ENCODE measurements around the gene HKDC1.
"Not testable (repeated sequence)": the region's sequence is repeated elsewhere in the genome, so short reads cannot be mapped to it uniquely, and the experiment has no call there.

Gene HKDC1

DNA sequence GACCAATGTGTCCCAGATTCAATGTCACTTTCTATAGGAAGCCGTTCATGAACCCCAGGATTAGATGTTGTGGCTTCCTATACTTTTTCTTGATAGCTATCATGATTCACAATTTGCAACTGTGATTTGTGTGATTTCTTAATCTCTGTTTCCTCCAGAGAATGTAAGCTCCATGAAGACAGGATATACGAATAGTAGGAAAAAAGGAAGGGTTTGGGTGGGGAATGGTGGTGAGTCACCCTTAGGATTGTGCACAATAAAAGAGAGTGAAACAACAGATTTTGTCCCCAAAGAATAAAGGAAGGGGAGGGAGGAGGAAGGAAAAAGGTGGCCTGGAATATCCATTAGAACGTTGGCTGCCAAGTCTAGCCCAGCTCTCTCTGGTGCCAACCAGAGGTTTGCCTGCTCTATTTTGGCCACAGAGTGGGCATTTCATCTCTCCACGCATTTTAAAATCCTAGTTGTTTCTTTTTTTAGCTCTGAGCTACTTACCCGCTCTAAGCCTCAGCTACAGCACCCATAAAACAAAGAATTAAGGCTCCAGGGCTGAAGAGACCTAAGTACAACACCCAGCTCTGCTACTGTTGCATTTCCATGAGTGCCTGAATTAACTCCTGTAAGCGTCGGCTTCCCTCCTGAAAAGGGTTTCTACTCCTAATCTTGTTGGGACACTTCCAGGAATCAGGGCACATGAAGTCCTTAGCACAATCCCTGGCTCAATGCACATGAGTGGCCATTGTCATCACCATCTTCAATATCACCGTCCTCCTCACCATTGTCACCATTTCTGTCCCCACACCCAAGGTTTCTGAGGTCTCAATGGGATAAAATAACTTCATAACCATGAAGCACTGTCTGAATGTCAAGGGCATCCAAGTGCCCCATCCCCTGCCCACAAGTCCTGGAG lies 61.6 kb downstream of the HKDC1 start:
- DNase-seq (ENCODE audit: low spot score): no peak

GRCh38 chr10:69284402-69284801 lies 64.3 kb downstream of the HKDC1 start:
- not testable (repeated sequence) for DNase-seq (ENCODE audit: low spot score)

DNA sequence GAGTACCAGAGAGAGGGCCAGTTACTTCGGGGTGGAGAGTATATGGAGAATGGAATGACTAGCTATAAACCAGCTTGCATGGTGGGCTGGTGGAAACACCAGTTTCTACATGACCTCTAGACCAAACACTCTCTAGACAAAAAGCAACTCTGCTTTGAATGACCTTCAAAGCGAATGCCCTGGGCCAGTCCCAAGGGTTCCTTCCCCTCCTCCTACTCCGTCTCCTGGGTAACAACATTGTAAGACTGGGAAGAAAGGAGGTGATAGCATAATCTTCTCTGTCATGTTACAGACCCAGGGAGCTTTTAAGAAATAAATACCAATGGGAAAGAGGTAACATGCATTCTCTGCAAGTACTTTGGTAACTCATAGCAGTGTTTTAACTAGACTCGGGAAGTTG lies 65.6 kb downstream of the HKDC1 start:
- no peak for DNase-seq (ENCODE audit: low spot score)

DNA sequence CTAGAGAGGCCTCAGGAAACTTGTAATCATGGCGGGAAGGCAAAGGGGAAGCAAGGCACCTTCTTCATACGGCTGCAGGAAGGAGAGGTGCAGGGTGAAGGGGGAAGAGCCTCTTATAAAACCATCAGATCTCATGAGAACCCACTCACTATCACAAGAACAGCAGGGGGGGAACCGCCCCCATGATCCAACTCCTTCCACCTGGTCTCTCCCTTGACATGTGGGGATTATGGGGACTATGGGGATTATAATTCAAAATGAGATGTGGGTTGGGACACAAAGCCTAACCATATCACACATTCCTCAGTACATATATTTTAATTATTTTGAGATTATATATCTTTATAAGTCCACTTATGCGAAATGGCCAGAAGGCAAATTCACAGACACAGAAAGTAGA lies 67.0 kb downstream of the HKDC1 start:
- DNase-seq (ENCODE audit: low spot score): no peak

DNA sequence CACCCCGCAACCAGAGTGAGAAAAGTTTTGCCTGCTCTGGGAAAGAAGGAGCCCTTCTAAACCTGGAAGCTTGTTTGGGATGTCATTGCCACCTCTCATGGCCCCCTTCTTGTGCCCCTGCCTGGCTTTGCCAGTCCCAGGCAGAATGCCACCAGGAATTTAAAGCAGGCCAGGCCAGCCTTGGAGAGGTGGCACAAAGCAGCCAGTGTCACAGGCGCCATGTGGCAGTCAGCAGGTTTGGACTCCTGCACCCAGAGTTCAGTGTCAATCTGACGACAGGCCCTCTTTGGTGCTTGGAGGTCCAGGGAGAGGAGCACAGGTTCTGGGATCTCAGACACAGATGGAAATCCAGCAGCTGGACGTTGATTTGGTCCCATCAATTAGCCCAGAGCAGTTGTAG lies 70.9 kb downstream of the HKDC1 start:
- no peak for DNase-seq (ENCODE audit: low spot score)

DNA sequence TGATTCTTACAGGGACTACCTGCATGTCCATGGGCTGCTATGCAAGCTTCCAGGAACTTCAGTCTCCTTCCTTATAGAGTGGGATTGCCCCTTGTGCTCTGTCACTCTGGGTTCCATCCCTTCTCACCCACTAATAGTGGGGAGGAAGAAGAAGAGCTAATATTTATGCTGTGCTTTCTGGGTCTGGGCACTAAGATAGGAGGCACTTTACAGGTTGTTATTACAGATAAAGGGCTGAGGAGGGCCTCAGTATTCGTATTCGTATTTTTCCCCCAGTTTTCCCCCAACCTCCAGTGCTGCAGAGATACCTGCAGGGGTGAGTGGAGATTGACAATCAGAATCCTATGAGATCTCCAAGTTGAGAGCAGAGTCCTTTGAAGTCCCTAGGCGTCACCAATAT lies 72.3 kb downstream of the HKDC1 start:
- DNase-seq (ENCODE audit: low spot score): no peak

- DNase-seq (ENCODE audit: low spot score): no peak
Measured at GRCh38 chr10:69295027-69295636, 75.0 kb downstream of the HKDC1 start.

DNA sequence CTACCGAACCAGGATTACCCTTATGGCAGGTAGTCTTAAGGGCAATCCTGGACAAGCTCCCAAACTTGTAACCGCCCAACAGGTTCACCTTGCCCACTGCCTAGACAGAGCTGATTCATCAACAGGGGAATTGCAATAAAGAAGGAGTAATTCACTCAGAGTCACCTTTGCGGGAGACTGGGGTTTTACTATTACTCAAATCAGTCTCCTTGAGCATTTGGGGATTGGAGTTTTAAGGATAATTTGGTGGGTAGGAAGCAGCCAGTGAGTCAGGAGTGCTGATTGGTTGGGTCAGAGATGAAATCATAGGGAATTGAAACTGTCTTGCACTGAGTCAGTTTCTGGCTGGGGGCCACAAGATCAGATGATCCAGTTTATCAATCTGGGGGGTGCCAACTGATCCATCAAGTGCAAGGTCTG lies 83.5 kb downstream of the HKDC1 start:
- DNase-seq (ENCODE audit: low spot score): no peak

- DNase-seq (ENCODE audit: low spot score): no peak
Measured at GRCh38 chr10:69306421-69306820, 86.3 kb downstream of the HKDC1 start.

DNA sequence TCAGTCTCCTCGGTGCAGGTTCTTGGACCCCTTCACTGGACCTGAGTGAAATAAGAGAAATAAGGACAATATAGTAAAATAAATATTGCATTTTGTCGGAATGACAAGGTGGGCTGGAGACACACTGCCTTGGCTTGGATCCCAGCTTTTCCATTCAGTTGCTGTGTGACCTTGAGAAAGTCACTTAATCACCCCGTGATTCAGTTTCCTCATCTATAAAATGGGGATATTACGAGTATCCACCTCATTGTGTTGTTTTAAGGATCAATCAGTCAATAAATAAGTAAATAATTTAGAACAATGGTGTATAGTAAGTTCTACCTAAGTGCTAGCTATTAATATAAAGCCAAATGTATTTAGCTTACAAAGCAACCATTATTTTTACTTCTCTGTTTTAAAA lies 87.3 kb downstream of the HKDC1 start:
- no peak for DNase-seq (ENCODE audit: low spot score)

DNA sequence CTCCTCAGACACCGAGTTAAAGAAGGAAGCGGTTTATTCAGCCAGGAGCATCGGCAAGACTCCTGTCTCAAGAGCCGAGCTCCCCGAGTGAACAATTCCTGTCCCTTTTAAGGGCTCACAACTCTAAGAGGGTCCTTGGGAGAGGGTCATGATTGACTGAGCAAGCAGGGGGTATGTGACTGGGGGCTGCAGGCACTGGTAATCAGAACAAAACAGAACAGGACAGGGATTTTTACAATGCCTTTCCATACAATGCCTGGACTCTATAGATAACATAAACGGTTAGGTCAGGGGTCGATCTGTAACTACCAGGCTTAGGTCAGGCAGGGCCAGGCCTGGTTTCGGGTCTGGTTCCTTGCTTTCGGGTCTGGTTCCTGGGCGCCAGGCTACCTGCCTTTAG lies 88.2 kb downstream of the HKDC1 start:
- not testable (repeated sequence) for DNase-seq (ENCODE audit: low spot score)

DNA sequence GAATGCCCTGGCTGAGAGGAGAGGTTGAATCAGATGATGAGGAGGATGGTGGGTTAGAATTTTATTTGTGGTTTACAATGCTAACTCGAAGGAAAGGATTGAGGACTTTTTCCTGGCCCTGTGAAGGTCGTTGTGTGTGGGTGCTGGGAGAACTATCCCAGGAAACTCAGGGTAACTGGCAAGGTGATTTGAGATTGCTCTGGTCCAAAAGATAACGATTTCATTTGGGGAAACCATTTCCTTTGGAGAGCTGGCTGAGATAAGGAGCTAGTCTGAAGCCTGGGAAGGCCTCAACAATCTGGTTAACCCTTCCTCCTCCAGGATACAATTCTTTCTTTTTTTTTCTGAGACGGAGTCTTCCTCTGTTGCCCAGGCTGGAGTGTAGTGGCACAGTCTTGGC lies 91.2 kb downstream of the HKDC1 start:
- no peak for DNase-seq (ENCODE audit: low spot score)

DNA sequence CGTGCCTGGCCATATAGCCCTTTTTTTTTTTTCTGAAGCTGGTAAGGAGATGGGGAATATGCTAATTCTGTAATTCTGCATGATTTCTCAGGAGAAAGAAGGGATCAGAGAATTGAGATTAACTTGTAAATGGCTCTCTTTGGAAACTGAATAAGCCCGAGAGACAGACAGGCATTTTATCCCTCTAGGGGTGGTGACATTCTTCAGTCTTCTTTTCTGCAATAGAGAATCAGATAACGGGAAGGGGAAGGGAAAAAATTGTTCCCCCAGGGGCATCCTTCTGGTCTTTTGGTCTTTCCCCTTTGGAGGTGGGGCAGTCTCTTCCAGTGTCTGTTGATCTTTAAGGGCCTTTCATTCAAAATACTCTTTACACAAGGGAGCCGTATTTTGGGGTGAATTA lies 92.4 kb downstream of the HKDC1 start:
- no peak for DNase-seq (ENCODE audit: low spot score)

DNA sequence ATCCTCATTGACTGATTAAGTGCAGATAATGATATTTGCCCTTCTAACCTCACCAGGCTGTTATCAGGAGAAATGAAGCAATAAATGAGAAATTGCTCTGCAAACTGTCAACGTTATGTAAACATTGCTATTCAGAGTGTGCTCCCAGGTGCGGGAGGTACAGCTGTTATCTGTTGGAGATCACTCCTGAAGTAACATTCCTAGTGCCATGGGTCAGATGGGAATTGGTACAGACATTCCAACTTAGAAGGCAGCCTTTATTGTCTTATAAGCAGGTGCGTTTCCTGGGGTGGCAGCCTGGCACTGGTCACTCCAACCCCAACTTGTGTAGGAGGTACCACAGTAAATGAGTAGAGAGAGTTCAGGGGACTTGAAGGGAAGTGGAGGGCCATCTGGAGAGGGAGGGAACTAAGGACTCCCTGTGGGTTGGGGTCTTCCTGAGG lies 95.0 kb downstream of the HKDC1 start:
- DNase-seq (ENCODE audit: low spot score): no peak

DNA sequence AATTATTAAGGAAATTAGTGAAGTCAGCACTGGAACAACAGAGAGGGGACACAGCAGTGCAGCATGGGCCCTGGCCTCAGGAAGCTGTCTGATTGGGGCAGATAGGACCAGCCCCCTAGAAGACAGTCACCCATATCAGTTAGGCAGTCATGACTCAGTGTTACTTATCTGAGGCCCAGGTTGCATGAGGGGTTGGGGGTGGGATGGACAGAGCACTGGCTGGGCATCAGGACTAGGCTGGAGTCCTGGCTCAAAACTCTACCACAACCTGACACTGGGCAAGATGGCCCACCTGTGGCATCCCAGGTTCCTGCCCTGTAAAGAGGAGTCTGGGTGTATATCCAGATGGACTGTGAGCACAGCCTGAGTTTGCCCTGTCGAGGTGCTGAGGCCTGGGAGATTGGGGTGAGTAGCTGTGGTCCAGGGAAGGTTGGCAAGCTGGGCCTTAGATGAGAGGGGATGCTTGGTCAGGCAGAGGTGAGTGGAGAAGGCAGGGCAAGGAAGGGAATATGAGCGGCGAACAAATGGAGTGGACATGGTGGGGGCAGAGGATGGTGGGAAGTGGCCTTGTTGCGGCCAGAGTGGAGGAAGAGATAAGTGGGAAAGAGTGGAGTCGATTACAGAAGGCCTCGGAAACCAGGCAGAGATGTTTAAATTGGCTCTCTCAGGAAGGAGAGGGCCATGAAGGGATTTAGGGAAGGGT lies 95.6 kb downstream of the HKDC1 start:
- DNase-seq (ENCODE audit: low spot score): no peak

GRCh38 chr10:69316313-69317059 lies 96.4 kb downstream of the HKDC1 start:
- no peak for DNase-seq (ENCODE audit: low spot score)
